HepG2 (cell line): Measurements from ENCODE around the gene LITAF. TPM values are rescaled to one million over a fixed set of nuclear protein-coding genes. Genes with fewer than 3 reads are reported as not detected.

Experiments used
- IRF2 ChIP-seq: IDR thresholded peaks from 2 replicates; pipeline ENCODE4 v1.6.1; 2018; ENCODE audit warnings: missing genetic modification reagents, missing compliant biosample characterization
- JUN ChIP-seq: sonication (generic); formaldehyde crosslinking; IDR thresholded peaks from 2 replicates; pipeline ENCODE4 v1.4.0; 2020; ENCODE audit warnings: mild to moderate bottlenecking, missing genetic modification reagents
- POGZ ChIP-seq: sonication (generic); formaldehyde crosslinking; IDR thresholded peaks from 2 replicates; pipeline ENCODE4 v1.4.0; 2020; ENCODE audit warnings: mild to moderate bottlenecking, missing genetic modification reagents
- POLR2A ChIP-seq, 2 experiments: IDR thresholded peaks; 2 replicates each; pipeline ENCODE4 v1.6.1; 2011; ENCODE audit warnings: low read depth in 2 of 2, low read length in 2 of 2, mild to moderate bottlenecking in 1 of 2, moderate library complexity in 1 of 2; ENCODE audit not compliant: insufficient read depth in 1 of 2
- POLR2AphosphoS5 ChIP-seq: IDR thresholded peaks from 2 replicates; pipeline ENCODE4 v1.6.1; 2012; ENCODE audit warnings: low read depth, low read length
- ZEB1 ChIP-seq: IDR thresholded peaks from 2 replicates; pipeline ENCODE4 v1.6.1; 2012; ENCODE audit warnings: mild to moderate bottlenecking, low read depth, inconsistent platforms; ENCODE audit not compliant: insufficient replicate concordance
- ZNF501 ChIP-seq: sonication (generic); formaldehyde crosslinking; IDR thresholded peaks from 2 replicates; pipeline ENCODE4 v1.5.1; 2020; ENCODE audit warnings: mild to moderate bottlenecking, moderate library complexity, missing genetic modification reagents
- polyA plus RNA-seq, 8 experiments: library from polyadenylated mRNA; depleted of rRNA in 3 of 8; stranded (reverse) in 7 of 8; unstranded in 1 of 8; fragments of >200 nt; fragmentation: Illumina TruSeq in 4 of 8; extraction: Trizol in 4 of 8; gene quantifications; 2 replicates each; pipeline versions ENCODE4 v1.2.1 to v1.2.3, GENCODE V29; 2011 to 2016; ENCODE audit warnings: low read depth in 4 of 8, missing spikeins in 1 of 8, mixed read lengths in 1 of 8; ENCODE audit not compliant: insufficient read depth in 1 of 8
- total RNA-seq, 5 experiments: library from RNA; depleted of rRNA; stranded (reverse); fragments of >200 nt; fragmentation: Illumina TruSeq; extraction: Trizol; gene quantifications; 2 replicates each; pipeline ENCODE4 v1.2.3, GENCODE V29; 2016; ENCODE audit warnings: low read depth in 1 of 5
- TF ChIP-seq, protein P1 (sequence below), 2 experiments: fragments of 450-650 bp in 1 of 2; sonication (generic) in 1 of 2; formaldehyde crosslinking in 1 of 2; IDR thresholded peaks; 2 replicates each; pipeline versions ENCODE4 v1.6.1 to v1.8.0; 2016 to 2022; ENCODE audit warnings: antibody characterized with exemption in 1 of 2, mild to moderate bottlenecking in 1 of 2, missing genetic modification reagents in 1 of 2
- TF ChIP-seq, protein P2 (sequence below): IDR thresholded peaks from 2 replicates; pipeline ENCODE4 v1.6.1; 2016; ENCODE audit warnings: mild to moderate bottlenecking
- TF ChIP-seq, protein P3 (sequence below): sonication (generic); formaldehyde crosslinking; IDR thresholded peaks from 2 replicates; pipeline ENCODE4 v1.5.0; 2020; ENCODE audit warnings: missing genetic modification reagents
- TF ChIP-seq, protein P4 (sequence below): IDR thresholded peaks from 2 replicates; pipeline ENCODE4 v1.6.1; 2012; ENCODE audit warnings: low read depth, low read length, improper control_type of control experiment
- TF ChIP-seq, protein P5 (sequence below): sonication (generic); formaldehyde crosslinking; IDR thresholded peaks from 2 replicates; pipeline ENCODE4 v1.5.1; 2020; ENCODE audit warnings: mild to moderate bottlenecking, missing genetic modification reagents, borderline replicate concordance

Gene LITAF
- total and polyA plus RNA-seq, 2 of the 13 experiments (the other 11 are each of a cell fraction or from before 2014, with no cell fraction given) = 80.1 to 141 TPM

DNA sequence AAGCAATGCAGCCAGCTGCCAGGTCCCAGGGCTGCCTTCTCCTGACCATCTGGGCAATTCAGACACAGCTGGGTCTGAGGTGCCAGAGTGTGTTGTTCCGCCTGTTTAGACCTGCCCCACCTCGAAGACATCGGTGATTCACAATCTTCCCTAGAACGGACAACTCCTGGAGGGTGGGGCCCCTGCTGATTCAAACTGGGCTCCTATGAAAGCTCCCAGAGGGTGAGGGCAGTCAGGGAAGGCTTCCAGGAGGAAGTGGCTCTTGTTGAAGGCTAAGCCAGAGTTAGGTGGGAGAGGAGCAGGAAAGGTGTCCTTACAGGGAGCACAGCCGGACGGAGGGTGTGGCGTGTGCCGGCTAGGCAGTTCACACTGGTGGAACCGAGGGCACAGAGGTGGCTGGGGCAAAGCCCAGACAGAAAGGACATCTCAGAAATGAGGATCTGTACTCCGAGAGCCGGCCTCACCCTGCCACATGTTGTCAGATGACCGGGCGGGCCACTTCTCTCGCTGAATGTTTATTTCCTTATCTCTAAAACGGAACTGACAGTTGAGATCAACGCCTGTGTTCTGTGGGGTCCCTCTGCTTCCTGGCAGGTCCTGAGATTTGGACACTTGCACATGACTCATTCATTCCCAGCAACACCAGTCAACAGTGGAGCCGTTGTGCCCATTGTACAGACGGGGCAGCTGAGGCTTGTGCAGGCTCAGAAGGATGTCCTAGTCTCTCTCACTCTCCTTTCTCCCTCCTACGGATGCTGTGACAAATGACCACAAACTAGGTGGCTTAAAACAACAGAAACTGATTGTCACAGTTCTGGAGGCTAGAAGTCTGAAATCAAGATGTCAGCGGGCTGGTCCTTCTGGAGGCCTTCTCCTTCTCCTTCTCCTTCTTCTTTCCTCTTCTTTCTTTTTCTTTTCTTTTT is 26.9 kb upstream of the LITAF start (continued):
- TF ChIP-seq ZNF501 (CRISPR knock-in tag) = peak; percentile 57; the same call in 1 of the 2 replicates
- TF ChIP-seq, protein P1, sequence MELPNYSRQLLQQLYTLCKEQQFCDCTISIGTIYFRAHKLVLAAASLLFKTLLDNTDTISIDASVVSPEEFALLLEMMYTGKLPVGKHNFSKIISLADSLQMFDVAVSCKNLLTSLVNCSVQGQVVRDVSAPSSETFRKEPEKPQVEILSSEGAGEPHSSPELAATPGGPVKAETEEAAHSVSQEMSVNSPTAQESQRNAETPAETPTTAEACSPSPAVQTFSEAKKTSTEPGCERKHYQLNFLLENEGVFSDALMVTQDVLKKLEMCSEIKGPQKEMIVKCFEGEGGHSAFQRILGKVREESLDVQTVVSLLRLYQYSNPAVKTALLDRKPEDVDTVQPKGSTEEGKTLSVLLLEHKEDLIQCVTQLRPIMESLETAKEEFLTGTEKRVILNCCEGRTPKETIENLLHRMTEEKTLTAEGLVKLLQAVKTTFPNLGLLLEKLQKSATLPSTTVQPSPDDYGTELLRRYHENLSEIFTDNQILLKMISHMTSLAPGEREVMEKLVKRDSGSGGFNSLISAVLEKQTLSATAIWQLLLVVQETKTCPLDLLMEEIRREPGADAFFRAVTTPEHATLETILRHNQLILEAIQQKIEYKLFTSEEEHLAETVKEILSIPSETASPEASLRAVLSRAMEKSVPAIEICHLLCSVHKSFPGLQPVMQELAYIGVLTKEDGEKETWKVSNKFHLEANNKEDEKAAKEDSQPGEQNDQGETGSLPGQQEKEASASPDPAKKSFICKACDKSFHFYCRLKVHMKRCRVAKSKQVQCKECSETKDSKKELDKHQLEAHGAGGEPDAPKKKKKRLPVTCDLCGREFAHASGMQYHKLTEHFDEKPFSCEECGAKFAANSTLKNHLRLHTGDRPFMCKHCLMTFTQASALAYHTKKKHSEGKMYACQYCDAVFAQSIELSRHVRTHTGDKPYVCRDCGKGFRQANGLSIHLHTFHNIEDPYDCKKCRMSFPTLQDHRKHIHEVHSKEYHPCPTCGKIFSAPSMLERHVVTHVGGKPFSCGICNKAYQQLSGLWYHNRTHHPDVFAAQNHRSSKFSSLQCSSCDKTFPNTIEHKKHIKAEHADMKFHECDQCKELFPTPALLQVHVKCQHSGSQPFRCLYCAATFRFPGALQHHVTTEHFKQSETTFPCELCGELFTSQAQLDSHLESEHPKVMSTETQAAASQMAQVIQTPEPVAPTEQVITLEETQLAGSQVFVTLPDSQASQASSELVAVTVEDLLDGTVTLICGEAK (IDR thresholded peaks at IDR 0.05) = no peak
- TF ChIP-seq, protein P1 (CRISPR knock-in tag; IDR thresholded peaks at IDR 0.05) = no peak
- TF ChIP-seq ZEB1 = no peak
- TF ChIP-seq POLR2AphosphoS5 = no peak
- TF ChIP-seq, protein P2, sequence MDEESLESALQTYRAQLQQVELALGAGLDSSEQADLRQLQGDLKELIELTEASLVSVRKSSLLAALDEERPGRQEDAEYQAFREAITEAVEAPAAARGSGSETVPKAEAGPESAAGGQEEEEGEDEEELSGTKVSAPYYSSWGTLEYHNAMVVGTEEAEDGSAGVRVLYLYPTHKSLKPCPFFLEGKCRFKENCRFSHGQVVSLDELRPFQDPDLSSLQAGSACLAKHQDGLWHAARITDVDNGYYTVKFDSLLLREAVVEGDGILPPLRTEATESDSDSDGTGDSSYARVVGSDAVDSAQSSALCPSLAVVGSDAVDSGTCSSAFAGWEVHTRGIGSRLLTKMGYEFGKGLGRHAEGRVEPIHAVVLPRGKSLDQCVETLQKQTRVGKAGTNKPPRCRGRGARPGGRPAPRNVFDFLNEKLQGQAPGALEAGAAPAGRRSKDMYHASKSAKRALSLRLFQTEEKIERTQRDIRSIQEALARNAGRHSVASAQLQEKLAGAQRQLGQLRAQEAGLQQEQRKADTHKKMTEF (CRISPR knock-in tag) = peak; percentile 52
- peak; percentile 66; the same call in 1 of the 2 replicates for TF ChIP-seq JUN (CRISPR knock-in tag)
- TF ChIP-seq, protein P3, sequence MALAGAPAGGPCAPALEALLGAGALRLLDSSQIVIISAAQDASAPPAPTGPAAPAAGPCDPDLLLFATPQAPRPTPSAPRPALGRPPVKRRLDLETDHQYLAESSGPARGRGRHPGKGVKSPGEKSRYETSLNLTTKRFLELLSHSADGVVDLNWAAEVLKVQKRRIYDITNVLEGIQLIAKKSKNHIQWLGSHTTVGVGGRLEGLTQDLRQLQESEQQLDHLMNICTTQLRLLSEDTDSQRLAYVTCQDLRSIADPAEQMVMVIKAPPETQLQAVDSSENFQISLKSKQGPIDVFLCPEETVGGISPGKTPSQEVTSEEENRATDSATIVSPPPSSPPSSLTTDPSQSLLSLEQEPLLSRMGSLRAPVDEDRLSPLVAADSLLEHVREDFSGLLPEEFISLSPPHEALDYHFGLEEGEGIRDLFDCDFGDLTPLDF (CRISPR knock-in tag) = no peak
- TF ChIP-seq POLR2A (IDR thresholded peaks at IDR 0.05; ENCODE audit: insufficient read depth in 1 of 2, low read depth in 2 of 2, low read length in 2 of 2) = no peak
- TF ChIP-seq POGZ (CRISPR knock-in tag) = peak; percentile 71
- TF ChIP-seq, protein P4, sequence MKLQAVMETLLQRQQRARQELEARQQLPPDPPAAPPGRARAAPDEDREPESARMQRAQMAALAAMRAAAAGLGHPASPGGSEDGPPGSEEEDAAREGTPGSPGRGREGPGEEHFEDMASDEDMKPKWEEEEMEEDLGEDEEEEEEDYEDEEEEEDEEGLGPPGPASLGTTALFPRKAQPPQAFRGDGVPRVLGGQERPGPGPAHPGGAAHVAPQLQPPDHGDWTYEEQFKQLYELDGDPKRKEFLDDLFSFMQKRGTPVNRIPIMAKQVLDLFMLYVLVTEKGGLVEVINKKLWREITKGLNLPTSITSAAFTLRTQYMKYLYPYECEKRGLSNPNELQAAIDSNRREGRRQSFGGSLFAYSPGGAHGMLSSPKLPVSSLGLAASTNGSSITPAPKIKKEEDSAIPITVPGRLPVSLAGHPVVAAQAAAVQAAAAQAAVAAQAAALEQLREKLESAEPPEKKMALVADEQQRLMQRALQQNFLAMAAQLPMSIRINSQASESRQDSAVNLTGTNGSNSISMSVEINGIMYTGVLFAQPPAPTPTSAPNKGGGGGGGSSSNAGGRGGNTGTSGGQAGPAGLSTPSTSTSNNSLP = no peak
- no peak for TF ChIP-seq IRF2 (CRISPR knock-in tag)
- TF ChIP-seq, protein P5, sequence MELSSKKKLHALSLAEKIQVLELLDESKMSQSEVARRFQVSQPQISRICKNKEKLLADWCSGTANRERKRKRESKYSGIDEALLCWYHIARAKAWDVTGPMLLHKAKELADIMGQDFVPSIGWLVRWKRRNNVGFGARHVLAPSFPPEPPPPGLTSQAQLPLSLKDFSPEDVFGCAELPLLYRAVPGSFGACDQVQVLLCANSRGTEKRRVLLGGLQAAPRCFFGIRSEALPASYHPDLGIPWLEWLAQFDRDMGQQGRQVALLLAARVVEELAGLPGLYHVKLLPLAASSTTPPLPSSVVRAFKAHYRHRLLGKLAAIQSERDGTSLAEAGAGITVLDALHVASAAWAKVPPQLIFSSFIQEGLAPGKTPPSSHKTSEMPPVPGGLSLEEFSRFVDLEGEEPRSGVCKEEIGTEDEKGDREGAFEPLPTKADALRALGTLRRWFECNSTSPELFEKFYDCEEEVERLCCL (CRISPR knock-in tag) = no peak
